GM12892 (cell line): ENCODE data around the gene RMRP.

Experiments
- POLR2A ChIP-seq: IDR thresholded peaks from 2 replicates; pipeline ENCODE4 v1.6.1; 2011; ENCODE audit warnings: low read depth, low read length, control low read depth
- POLR2AphosphoS5 ChIP-seq: IDR thresholded peaks from 2 replicates; pipeline ENCODE4 v1.6.1; 2011; ENCODE audit warnings: low read depth, low read length, control low read depth
- TAF1 ChIP-seq: IDR thresholded peaks from 2 replicates; pipeline ENCODE4 v1.6.1; 2011; ENCODE audit warnings: low read depth, mild to moderate bottlenecking, control low read depth, low read length, borderline replicate concordance

DNA sequence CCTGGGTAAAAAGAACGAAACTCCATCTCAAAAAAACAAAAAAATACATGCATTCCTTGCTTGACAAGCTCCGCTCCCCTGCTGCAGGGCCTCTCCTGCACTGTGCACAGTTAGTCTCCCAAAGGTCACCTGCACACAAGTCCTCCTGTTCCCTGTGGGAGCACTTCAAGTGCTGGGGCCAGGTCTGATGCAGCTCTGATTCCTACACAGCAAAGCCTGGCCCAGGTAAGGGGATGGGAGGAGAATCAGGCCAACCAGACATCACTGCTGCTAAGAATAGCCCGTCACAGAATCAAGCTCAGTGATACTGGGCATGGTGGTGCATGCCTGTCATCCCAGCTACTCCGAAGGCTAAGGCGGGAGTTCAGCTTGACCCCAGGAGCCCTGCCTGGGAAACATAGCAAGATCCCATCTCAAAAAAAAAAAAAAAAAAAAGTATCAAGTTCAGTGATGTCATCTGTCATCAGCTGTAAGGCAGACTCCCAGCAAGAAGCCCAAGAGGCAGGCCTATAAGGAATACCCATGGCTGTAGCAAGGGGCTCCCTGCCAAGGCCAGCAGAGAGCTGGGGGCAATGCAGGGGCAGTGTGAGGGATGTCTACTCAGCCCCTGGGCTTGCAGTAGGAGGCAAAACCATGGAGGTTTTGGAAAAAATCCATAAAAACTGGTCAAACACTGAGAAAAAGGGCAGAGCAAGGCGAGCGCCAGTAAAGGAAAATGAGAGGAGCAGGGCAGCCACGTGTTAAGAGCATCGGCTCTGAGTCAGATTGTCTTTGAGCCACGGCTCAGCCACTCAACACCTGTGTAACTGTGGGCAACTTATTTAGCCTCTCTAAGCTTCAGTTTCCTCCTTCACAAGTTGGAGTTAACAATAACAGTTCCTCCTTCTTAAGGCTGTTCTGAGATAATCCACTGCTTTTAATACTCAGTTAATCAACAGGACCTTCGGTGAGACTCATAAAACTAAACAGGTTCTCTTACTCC, 28.7 kb upstream of the RMRP start:
- no peak for TF ChIP-seq POLR2A
- no peak for TF ChIP-seq POLR2AphosphoS5
- no peak for TF ChIP-seq TAF1
